HG03558 (cell line): ENCODE measurements around the gene MSANTD2.
A peak's percentile ranks its signal among the peaks of the same experiment; 100 is the strongest.

Experiments used
- ATAC-seq: cut with Tn5 transposase; IDR thresholded peaks from one replicate; pipeline ENCODE4 v1.9.1; 2021; ENCODE audit warnings: moderate number of reproducible peaks; ENCODE audit not compliant: unreplicated experiment; ENCODE audit errors: extremely low read depth

Gene MSANTD2

DNA sequence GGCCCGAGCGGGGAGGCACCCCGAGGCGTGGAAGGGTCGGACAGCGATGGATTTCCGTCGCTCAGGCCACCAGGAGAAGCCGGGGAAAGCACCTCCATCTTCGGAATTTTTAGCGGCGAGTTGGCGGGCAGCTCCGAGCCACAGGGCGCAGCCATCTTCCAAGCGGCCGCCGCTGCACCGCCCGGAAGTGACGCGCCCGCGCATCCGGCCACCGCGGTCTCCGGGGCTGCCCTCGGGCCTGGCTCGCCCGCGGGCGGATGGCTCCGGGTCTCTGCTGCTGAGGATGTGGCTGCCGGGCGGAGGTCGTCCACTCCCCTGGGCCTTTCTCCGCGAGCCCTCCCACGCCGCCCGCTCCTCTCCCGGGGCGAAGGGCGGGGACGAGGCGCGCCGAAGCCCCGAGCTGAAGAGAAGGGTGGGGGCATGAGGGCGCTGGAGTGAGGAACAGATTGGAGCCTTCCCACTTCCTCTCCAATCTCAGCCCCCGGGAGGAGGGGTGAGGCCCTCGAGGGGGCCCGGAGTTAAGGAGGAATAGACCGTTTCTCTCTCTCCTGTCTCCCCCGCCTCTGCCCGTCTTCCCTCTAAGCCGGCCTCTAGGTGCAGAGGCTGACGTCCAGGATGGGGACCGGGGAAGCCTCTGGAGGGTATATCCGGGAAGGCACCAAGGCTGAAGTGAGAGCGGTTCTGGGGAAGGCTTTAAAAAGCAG, at the start of gene MSANTD2:
Gene MSANTD2, minus strand, starts transcription at position 181 of the 704 bp plus-strand sequence. Its CDS starts 26 bp downstream, at position 155.
- peak; percentile 61 for ATAC-seq

DNA sequence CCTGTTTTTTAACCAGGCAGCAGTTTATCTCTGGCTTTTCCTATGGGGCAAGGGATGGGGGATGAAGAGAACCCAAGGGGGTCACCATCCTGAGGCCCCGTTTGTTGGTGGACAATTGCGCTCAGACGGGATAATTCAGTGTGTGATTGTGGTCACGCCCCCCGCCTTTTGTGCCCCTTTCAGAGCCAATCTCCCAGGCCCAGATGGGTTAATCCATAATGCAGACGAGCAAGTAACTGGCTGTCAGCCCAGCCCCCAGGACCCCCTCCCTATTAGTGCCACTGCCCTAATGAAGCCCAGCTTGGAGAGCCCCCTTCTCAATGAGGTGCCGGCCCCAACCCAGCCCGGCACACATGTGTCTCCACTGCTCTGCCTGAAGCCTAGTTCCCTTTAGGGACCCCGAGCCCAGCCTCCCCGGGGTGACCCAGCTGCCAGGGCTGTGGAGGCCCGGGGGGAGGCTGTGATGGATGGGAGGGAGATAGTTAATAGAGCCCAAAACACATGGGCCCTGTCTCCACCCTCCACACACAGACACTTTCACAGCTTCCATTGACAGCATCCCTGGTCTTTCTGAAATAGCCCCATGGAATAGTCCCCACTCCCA, 46.0 kb upstream of the MSANTD2 start:
- no peak for ATAC-seq

DNA sequence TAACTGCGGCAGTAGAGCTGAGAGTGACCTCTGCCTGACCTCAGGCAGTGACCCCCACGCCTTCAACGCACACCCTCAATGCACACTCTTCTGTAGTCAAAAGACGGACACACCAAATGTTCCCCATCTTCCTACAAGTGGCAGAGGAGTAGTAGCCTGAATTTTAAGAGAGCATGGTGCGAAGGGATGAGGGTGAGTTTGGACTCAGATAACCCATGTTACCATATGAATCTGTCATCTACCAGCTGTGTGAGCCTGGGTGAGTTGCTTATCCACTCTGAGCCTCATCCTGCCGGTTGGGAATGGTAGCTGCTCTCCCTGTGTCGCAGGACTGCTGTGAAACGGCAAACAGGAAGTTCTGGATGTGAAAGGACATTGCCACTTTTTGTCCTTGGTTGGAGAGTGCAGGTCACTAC, 44.5 kb upstream of the MSANTD2 start:
- no peak for ATAC-seq

DNA sequence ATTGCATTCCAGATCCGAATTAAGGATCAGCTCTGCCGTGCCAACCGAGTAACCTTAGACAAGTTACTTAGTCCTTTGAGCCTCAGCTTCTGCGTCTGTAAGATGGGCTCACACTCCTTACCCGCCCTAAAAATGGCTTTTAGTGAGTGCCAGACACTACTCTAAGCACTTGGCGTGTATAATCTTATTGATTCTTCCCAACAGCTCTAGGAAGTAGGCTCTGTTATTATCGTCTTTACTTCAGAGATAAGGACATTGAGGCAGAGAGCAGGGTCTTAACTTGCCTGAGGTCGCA, 43.4 kb upstream of the MSANTD2 start:
- ATAC-seq: no peak

DNA sequence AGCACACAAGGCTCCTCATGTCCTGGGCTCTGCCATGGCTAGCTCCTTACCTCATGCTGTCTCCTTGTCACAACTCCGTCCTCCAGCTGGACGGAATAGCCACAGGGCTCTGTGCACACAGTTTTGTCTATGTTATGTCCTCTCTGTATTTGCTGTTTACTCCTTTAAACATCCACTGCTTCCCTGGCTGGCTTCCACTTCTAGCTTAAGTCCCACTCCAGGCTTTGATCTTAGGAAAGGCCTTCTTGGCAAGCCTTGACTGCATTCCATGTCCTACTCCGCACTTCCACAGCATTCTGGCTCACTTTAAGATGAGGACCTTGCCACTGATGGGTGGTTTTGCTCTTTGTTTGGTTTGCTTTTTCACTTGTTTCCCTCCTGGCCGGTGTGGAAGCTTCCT, 42.1 kb upstream of the MSANTD2 start:
- no peak for ATAC-seq

DNA sequence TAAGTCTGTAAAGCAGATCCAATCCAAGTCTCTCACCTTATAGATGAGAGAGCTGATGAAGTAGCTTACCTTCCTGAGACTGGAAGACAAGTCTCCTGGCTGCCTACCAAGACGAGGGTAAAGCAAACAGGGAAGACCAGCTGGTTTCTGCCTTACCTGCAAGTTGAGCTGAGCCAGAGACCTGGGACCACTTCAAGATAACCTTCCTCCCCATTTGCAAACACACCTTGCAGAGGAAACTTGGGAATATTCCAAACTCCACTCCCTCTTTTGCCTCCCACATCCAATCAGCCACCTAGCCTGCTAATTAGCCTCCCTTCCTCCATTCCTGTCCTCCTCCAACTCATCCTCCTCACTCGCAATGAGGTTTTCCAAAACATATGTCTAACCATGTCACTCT, 41.6 kb upstream of the MSANTD2 start:
- no peak for ATAC-seq

DNA sequence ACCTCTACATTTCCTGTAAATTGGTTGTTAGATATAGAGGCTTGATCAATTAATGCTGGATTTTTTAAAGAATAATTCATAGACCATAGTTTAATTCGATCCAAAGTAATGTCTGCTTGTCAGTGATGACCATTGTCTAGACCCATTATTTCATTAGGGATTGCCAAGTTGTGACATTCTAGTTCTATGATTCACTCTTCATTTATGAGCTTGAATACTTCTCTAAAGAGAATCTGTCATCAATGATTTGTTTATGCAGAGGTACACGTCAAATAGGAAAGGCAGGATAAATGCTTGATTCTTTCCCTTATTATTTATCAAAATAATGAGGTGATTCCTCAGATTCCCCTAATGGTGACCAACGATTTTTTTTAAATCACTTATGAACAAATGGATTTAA, 41.0 kb upstream of the MSANTD2 start:
- ATAC-seq: no peak

DNA sequence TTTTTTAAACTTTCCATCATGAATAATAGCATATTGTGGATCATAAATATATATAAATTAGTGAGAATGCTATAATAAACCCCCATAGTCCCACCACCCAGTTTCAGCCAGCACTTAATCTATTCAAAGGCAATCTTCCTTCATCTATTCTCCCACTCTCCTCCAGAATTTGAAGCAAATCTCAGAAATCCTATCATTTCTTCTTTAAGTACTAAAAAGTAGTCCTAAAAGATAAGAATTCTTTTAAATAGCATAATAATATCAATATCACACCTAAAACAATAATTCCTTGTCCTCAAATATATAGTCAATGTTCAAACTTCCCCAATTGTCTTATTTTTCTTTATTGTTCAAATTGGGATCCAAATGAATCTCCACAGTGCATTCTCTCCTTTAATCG, 40.5 kb upstream of the MSANTD2 start:
- ATAC-seq: no peak

DNA sequence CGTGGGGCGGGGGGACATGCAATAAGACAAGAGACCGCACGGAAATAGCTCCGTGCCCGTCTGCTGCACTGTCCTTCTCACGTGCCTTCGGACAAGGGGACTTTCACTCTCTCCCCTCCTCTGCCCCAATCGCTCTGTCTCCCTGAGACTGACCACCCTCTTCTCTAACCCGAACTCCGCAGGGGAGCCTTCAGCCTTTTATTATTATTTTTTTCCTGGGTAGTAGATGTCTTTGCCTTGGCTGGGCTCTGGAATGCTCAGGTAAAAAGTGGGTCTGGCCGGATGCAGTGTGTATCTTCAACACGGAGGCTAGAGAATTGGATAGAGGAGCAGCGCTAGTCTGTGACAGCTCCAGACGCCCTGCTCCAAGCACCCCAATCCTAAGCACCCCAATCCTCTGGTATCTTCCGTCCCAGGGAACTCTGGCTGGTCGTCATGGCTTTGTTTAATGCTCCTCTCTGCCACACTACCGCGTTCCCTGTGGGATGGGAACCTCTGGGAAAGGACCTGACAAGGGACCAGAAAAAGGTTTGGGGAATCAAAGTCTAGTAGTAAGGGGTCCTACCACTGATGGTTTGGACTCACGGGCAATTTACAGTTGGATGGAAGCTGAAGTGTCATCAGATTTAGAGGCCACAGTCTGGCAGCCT, 39.9 kb upstream of the MSANTD2 start:
- no peak for ATAC-seq

DNA sequence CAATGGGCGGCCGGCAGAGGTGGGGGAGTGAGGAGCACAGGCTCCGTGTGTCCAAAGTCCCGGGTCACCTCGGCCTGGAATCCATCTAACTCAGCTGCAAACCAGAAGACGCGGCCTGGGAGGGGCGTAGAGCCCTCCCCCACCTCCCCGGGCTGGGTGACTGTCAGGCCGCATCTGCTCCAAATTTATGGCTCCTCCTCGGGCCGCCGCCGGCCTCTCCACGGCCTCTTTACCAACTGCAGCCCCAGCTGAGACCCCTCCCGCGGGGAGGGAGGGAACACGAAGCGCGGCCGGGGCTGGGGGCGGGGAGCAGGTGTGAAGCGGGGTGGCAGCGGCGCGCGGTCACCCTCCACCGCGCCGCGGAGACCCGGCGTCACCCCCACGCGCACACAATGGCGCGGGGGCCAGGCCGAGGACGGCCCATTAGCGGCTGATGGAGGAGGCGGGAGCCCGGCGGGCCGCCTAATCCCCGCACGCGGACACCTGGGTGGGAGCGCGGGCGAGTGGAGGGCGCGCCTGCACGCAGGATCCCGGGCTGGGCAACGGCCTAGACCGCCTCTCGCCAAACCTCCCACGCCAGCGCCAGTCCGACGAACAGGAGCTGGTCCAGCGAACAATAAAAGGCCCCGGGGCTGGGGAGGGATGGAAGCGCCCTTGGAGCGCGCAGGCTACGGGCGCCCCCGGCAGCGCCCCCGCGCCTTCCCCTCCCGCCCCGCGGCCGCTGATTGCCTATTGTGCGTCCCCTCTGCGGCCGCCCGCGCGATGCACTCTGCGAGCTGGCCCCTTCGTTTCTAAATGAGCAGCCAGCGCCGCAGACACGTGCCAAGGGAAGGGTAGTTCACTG, 39.1 kb upstream of the MSANTD2 start:
- ATAC-seq: no peak

DNA sequence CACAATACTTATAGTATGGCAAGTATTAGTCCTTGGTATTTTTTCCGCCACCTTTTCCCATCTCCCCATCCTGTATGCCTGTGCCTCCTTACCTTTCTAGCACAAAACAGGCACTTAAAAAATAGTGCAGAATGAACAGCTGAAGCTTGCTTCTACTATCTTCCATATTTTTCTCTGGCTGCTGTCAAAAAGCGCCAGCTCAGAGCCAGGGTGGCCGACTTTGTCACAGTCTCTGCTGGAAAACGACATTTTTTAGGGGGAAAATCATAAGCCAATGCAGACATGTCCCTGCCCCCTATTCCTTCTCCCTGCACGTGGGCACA, 38.6 kb upstream of the MSANTD2 start:
- no peak for ATAC-seq

DNA sequence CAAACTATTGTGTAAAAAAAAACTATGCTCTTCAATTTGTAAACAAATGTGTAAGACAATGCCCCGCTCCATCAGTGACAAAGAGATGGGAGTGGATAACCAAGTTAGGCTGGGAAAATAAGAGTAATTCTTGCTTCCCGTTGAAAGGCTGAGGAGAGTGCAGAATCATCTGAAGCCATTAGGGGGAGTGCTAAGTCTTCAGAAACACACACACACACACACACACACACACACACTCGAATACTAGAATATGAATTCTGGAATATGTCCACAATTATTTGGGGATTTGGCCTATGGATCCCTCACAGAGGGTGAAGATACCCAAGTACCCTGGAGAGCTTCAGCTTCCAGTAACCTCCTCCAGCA, 37.3 kb upstream of the MSANTD2 start:
- ATAC-seq: no peak

DNA sequence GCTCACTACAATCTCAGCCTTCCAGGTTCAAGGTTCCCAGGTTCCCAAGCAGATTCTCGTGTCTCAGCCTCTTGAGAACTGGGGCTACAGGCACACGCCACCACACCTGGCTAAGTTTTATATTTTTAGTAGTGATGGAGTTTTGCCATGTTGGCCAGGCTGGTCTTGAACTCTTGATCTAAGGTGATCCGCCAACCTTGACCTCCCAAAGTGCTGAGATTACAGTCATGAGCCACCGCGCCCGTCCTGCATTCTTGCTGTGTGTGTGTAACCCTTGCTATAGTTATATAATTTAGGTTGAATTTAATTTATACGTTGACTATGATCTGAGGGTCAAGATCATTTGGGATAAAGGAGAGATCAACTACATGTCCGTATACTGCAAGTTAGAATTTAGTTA, 35.7 kb upstream of the MSANTD2 start:
- ATAC-seq: no peak

DNA sequence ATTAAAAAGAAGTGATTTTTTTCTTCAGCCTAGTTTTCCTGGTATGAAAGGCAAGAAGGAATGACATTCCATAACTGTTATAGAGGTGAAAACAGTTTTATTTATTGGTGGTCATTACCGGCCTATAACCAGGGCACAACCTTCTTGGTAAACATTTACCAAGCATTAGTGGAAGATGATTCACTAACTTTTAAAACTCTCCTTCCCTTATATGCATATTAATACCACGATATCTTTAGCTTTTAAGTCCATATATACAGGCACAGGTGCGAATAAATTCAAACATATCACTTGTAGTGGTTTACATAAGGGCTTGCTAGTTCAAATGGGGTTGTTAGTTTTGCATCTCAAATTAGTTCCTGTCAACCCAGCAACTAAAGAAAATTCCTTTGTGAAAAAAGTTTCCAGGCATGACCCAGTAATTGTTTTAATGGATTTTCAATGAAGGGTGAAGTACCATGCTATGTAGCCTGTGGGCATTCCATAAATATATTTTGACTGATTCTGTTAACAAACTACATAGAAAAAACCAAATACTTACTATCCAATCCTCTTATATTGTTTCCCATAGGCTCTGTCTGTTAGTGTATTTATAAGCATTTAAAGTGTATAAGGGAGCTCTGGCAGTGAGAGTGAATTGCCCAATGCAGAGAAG, 34.4 kb upstream of the MSANTD2 start:
- ATAC-seq: no peak

DNA sequence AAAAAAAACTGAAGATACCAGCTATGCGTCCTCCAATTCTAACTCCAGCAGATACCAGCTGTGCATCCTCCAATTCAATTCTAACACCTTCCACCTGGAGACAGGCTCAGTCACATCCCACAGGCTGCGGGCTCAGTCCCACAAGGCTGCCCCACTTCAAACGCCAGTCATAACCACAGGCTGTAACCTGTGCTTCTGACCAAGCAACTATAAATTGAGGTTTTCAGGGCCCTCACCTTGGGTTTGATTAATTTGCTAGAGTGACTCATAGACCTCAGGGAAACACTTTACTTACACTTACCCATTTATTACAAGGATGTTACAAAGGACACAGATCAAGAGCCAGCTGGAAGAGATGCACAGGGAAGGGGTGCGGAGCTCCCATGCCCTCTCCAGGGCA, 32.4 kb upstream of the MSANTD2 start:
- no peak for ATAC-seq

DNA sequence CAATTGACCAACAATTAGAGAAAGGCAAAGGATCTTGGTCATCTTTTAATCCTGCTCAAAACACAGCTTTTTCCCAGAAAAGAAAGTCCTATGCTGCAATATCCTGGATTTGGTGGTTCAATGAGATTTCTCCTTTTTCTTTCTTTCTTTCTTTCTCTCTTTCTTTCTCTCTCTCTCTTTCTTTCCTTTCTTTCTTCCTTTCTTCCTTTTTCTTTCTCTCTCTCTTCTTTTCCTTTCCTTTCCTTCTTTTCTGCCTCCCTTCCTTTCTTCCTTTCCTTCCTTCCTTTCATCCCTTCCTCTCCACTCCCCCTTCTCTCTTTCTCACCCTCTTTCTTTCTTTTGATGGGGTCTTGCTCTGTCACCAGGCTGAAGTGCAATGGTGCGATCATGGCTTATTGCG, 31.7 kb upstream of the MSANTD2 start:
- no peak for ATAC-seq

DNA sequence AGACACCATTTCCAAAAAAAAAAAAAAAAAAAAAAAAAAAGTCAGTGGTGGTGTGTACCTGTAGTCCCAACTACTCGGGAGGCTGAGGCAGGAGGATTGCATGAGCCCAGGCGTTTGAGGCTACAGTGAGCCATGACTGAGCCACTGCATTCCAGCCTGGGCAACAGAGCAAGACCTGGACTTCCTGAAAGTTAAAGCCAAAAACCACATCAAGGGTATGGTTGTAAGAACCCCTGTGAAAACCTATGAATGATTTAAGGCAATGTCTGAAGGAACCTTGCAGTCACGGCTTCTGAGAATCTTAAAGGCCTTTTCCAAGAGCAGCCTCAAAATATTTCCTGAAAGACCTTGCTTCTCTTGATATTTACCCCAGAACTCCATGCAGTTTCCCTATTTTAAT, 30.5 kb upstream of the MSANTD2 start:
- ATAC-seq: no peak

DNA sequence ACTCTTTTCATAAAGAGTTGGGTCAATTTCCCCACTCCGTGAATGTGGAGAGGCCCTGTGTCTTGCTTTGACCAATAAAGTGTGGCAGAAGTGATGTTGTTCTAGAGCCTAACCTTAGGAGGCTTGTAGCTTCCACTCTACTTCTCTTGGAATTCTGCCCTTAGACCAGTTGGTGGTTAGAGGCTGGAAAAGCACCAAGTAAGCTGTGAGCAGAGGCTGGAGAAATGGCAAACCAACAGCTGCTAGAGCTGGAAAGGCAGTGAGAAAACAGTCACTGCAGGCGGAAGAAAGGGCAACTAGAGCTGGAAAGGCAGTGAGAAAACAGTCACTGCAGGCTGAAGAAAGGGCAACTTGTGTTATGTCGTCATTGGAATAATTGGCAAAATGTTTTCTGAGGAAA, 29.8 kb upstream of the MSANTD2 start:
- no peak for ATAC-seq

DNA sequence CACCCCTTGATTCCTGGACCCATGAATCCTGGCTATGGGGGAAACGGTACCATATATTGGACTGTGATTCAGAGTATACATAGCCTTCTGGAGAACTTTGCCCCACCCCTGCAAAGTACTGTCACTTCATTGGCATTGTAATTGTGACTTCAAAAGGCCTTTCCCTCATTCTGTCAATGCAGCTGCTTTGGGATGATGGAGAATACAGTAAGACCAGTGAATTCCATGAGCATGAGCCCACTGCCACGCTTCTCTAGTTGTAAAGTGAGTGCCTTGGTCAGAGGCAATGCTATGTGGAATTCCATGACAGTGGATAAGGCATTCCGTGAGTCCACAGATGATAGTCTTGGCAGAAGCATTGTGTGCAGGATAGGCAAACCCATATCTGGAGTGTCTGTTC, 25.7 kb upstream of the MSANTD2 start:
- no peak for ATAC-seq

DNA sequence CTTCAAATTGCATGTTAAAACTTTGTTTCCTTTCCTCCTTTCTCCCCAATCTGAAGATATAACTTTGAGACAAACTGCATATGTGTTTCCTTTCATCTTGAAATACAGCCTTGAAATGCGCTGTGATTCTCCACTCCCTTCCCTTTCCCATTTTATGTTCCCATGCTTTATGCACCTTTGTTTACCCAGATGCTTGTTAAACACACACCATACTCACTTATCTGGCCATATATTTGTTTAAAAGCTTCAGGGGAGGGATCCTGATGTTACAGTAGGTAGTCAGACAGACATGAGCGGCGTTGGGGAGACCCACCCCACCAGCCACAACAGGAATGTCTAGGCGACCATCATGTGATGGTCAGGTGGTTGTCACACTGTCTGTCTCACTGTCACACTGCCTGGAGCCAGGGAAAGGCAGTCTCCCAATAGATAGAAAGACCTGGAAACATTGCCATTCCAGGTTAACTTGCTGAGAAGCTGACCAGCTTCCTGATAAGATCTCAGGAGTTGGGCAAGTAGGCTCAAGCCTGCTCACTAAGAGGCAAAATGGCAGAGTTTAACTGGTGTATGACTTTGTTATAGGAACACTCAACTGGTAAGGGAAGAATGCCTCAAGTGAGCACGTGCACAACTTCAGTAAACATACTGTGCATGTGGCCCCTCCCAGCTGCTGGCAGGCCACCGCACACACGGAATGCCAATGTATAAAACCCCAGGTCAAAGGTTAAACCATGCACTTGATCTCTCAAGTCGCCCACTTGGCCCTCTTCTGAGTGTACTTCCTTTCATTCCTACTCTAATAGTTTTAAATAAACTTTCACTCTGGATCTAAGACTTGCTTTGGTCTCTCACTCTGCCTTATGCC, 23.5 kb upstream of the MSANTD2 start:
- ATAC-seq: no peak
